ENCODE data around the gene GALNT1.

The GALNT1 gene

DNA sequence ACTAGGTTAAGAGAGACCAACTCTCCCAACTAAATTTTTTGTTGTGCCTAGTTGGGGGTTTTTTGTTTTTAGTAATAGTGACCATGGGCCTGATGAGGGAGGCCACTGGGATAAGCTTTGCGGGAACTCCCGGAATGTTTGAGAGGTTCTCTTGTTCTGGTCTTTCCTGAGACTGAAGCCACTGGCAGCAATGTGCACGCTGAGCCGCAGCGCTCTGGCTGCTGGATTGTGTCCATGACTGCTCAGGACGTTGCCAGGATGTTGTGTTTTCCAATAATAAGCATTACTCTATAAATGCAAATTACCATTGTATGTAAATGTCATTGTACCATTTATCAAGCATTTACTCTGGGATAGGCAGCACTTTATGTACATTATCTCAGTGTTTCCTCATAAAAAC lies 126.1 kb downstream of the GALNT1 start:
- H3K27me3 ChIP-seq (ENCODE audit: insufficient read depth, poor library complexity, severe bottlenecking), result no peaks in the 10 kb centered on the region
- no peaks in the 10 kb centered on the region for H3K9me3 ChIP-seq (ENCODE audit: severe bottlenecking)
- no peak overlapping the region for H3K4me3 ChIP-seq (ENCODE audit: severe bottlenecking)
- peaks cover 43% of the 10 kb centered on the region for H3K36me3 ChIP-seq (ENCODE audit: low read depth)
- peaks cover 2% of the 10 kb centered on the region for H3K4me1 ChIP-seq (ENCODE audit: insufficient read depth, poor library complexity, severe bottlenecking)
- TF ChIP-seq, protein P1, sequence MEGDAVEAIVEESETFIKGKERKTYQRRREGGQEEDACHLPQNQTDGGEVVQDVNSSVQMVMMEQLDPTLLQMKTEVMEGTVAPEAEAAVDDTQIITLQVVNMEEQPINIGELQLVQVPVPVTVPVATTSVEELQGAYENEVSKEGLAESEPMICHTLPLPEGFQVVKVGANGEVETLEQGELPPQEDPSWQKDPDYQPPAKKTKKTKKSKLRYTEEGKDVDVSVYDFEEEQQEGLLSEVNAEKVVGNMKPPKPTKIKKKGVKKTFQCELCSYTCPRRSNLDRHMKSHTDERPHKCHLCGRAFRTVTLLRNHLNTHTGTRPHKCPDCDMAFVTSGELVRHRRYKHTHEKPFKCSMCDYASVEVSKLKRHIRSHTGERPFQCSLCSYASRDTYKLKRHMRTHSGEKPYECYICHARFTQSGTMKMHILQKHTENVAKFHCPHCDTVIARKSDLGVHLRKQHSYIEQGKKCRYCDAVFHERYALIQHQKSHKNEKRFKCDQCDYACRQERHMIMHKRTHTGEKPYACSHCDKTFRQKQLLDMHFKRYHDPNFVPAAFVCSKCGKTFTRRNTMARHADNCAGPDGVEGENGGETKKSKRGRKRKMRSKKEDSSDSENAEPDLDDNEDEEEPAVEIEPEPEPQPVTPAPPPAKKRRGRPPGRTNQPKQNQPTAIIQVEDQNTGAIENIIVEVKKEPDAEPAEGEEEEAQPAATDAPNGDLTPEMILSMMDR (IDR thresholded peaks at IDR 0.05; ENCODE audit: poor library complexity, severe bottlenecking), result no peak
- ATAC-seq (ENCODE audit: low read depth), result no peak
- no peak for DNase-seq (ENCODE audit: low spot score)
- no peak overlapping the region for H3K27ac ChIP-seq (ENCODE audit: poor library complexity, severe bottlenecking)

DNA sequence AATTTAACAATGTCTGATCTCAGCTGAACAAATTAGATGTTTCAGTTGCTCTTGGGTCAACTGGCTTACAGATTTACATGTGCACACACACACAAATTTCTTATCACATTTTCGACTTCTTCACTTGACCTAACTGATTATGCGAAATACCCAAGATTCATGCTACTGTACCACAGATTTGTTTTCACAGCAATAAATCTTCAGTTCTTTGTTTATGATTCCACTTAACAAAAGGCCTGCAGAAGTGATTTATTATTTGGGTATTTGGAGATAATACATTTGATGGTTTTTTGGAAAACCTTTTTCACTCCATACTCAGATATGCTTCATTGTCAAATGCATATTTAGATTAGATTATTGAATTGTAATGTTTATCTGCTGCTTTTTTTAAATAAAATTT lies 129.0 kb downstream of the GALNT1 start:
- ATAC-seq (ENCODE audit: low read depth) (no peak), DNase-seq (ENCODE audit: low spot score) (no peak)
- Histone ChIP-seq H3K4me3 (ENCODE audit: severe bottlenecking) (no peak overlapping the region), H3K4me1 (ENCODE audit: insufficient read depth, poor library complexity, severe bottlenecking) (no peaks in the 10 kb centered on the region), H3K9me3 (ENCODE audit: severe bottlenecking) (no peaks in the 10 kb centered on the region), H3K27ac (ENCODE audit: poor library complexity, severe bottlenecking) (no peak overlapping the region), H3K27me3 (ENCODE audit: insufficient read depth, poor library complexity, severe bottlenecking) (no peaks in the 10 kb centered on the region), H3K36me3 (ENCODE audit: low read depth) (peaks cover 33% of the 10 kb centered on the region)
- TF ChIP-seq, protein P1 (IDR thresholded peaks at IDR 0.05; ENCODE audit: poor library complexity, severe bottlenecking), result no peak

DNA sequence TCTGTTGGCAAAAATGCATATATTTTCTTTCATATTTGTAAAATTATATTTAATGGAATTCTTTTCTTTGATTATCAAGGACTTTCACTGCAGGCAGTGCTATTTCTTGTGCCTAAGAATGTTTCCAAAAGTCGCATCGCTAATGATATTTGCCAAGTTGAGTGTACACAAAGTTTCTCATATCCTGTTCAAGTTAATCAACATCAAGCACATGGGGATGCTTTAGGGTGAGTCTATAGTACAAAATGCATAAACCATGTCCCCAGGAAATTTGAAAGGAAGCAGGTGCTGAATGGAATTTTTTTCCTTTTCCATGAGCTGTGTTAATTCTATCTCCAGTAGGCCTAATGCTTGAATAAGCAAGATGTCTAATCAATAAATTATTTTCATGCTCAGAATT lies 129.7 kb downstream of the GALNT1 start:
- H3K4me3 ChIP-seq (ENCODE audit: severe bottlenecking), result no peak overlapping the region
- no peak for DNase-seq (ENCODE audit: low spot score)
- TF ChIP-seq, protein P1 (IDR thresholded peaks at IDR 0.05; ENCODE audit: poor library complexity, severe bottlenecking), result no peak
- peaks cover 33% of the 10 kb centered on the region for H3K36me3 ChIP-seq (ENCODE audit: low read depth)
- no peaks in the 10 kb centered on the region for H3K27me3 ChIP-seq (ENCODE audit: insufficient read depth, poor library complexity, severe bottlenecking)
- no peak for ATAC-seq (ENCODE audit: low read depth)
- H3K4me1 ChIP-seq (ENCODE audit: insufficient read depth, poor library complexity, severe bottlenecking), result no peaks in the 10 kb centered on the region
- no peak overlapping the region for H3K27ac ChIP-seq (ENCODE audit: poor library complexity, severe bottlenecking)
- H3K9me3 ChIP-seq (ENCODE audit: severe bottlenecking), result no peaks in the 10 kb centered on the region

DNA sequence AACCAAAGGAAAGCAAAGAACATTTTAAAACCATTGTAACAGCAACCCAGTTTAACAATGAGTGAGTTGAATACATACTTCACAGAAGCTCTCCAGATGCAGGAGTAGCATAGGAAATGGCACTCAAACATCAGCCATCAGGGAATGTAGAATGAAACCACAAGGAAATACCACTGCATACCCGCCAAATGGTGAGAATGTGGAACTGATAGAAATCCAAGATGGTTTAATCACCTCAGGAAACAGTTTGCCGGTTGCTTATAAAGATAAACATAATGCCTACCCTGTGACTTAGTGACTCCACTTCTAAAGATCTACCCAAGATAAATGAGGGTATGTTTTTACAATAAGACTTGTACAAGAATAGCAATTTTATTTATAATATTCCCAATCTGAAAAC lies 132.0 kb downstream of the GALNT1 start:
- Histone ChIP-seq H3K27ac (ENCODE audit: poor library complexity, severe bottlenecking) (no peak overlapping the region), H3K9me3 (ENCODE audit: severe bottlenecking) (no peaks in the 10 kb centered on the region), H3K36me3 (ENCODE audit: low read depth) (peaks cover 31% of the 10 kb centered on the region), H3K27me3 (ENCODE audit: insufficient read depth, poor library complexity, severe bottlenecking) (no peaks in the 10 kb centered on the region), H3K4me3 (ENCODE audit: severe bottlenecking) (no peak overlapping the region), H3K4me1 (ENCODE audit: insufficient read depth, poor library complexity, severe bottlenecking) (no peaks in the 10 kb centered on the region)
- DNase-seq (ENCODE audit: low spot score) (no peak), ATAC-seq (ENCODE audit: low read depth) (no peak)
- TF ChIP-seq, protein P1 (IDR thresholded peaks at IDR 0.05; ENCODE audit: poor library complexity, severe bottlenecking), result no peak

DNA sequence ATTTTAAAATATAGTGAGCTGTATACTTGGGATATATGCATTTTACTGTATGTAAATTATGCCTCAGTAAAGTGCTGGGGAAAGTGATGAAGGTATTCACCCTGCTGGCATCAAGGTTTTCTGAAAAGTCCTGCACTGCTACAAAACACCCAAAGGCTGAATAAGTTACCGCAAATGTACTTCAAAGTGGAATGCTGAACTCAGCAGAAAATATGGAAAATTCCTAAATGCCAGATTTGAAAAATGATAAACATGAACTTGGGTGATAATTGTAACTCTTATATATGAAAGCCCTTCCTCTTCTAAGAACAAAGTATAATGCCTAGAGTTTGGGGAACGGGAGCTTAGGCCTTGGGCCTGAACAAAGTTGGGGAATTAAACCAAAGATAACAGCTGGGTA lies 133.0 kb downstream of the GALNT1 start:
- H3K36me3 ChIP-seq (ENCODE audit: low read depth), result peaks cover 23% of the 10 kb centered on the region
- H3K4me3 ChIP-seq (ENCODE audit: severe bottlenecking), result no peak overlapping the region
- no peaks in the 10 kb centered on the region for H3K27me3 ChIP-seq (ENCODE audit: insufficient read depth, poor library complexity, severe bottlenecking)
- TF ChIP-seq, protein P1 (IDR thresholded peaks at IDR 0.05; ENCODE audit: poor library complexity, severe bottlenecking), result no peak
- ATAC-seq (ENCODE audit: low read depth) (no peak), DNase-seq (ENCODE audit: low spot score) (no peak)
- no peaks in the 10 kb centered on the region for H3K9me3 ChIP-seq (ENCODE audit: severe bottlenecking)
- H3K27ac ChIP-seq (ENCODE audit: poor library complexity, severe bottlenecking), result no peak overlapping the region
- H3K4me1 ChIP-seq (ENCODE audit: insufficient read depth, poor library complexity, severe bottlenecking), result no peaks in the 10 kb centered on the region

Data from RWPE2 (cell line).